ENCODE results near the gene SLC9A3.
"Not testable (repeated sequence)": the region's sequence is repeated elsewhere in the genome, so short reads cannot be mapped to it uniquely, and the experiment has no call there.

Gene SLC9A3

DNA sequence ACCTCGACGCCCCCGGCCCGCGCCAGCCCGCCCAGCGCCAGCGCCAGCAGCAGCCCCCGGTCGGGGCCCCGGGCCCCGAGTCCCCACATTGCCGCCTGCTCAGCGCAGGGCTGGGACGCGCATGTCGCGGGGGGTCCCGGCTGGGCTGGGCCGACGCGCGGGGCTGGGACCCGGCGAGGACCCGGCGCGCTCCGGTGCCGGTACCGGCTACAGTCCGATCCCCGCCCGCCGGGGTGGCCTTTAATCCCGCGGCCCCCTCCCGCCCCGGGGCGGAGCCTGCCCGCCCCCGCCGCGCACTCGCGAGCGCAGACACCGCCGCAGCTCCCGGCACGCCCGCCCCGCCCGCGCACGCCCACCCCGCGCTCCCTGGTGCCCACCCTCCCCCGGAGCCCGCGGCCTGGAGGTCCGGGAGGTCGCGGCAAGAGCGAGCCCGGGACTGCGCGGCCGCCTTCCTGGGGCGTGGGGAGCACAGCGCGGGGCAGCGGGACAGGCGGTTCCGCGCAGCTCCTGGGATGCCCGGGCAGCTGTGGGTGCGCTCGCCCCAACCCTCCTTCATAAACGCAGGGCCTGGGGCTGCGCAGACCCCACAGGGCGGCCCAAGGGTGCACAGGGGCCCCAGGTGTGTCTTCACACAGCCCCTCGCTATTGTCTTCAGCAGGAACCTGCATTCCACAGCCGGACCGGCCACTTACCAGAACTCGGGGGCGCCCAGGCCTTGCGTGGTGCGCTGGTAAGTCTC, at the start of gene SLC9A3:
Gene SLC9A3 (minus strand): TSS at position 216 of the 739 bp plus-strand sequence.
- no peak for DNase-seq (ENCODE audit: low read depth in 2 of 2)

DNA sequence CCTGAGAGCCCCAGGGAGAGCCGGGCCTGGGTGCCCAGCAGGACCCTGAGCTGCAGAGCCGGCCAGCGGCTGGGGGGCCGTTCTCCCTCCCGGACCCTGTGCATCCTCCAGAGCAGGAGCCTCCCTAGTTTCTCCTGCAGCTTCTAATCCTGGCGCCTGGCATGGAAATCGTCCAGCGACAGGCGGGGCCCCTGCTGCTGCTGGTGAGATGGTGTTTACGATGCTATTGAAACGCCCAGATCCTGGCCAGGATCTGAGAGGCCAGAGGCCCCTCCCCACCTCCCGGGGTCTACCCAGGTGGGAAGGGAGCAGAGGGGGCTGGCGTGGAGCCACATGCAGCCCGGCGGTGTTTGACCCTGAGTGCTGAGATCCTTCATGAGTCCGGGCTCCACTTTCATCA, 49.7 kb upstream of the SLC9A3 start:
- no peak for DNase-seq (ENCODE audit: low read depth in 2 of 2)

DNA sequence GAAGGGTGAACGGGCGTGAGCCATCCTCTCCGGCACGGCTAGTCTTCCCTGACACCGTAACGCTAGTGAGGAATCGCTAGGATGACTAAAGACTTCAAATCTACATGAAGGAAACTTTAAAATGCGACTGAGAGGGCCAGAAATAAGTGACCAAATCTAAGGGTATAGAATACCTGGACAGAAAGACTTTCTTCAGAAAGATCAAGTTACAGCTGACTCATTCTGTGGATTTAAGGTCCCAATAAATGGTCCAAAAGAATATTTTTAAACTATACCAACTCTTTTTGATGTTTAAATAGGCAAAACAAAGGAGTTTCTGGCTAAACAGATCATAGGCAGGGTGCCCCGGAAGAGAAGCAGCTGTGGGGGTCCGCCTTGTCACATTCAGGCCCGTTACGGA, 49.0 kb upstream of the SLC9A3 start:
- no peak for DNase-seq (ENCODE audit: low read depth in 2 of 2)

GRCh38 chr5:572398-573019, 48.3 kb upstream of the SLC9A3 start:
- no peak for DNase-seq (ENCODE audit: low read depth in 2 of 2)

DNA sequence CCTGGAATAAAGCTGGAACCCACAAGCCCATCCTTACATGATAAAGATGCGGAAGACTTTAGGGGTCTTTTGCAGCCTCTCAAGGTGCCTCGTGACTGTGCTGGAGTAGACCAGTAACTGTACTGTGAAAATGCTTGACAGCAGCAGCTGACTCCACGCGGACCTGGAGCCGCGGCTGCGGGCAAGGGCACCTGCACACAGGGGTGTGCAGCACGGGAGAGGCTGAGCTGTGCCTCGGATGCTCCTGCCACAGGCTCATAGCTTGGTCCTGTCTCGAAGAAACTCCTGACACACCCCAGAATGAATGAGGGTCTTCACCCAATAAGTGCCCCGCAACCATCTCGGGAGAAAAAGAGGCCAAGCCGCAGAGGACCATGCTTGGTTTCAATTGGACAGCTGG, 47.5 kb upstream of the SLC9A3 start:
- DNase-seq (ENCODE audit: low read depth in 2 of 2) = no peak

- no peak for DNase-seq (ENCODE audit: low read depth in 2 of 2)
These were observed 46.6 kb upstream of the SLC9A3 start for GRCh38 chr5:570886-571285.

DNA sequence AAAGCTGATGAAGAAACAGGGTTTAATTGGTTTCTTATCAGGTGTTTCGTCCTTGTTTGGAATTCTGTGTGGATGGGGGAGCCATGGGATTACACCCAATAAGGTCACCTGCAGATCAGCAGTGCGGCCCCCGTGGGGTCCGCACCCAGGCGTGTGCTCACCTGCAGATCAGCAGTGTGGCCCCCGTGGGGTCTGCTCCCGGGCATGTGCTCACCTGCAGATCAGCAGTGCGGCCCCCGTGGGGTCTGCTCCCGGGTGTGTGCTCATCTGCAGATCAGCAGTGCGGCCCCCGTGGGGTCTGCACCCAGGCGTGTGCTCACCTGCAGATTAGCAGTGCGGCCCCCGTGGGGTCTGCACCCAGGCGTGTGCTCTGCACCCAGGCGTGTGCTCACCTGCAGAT, 46.2 kb upstream of the SLC9A3 start:
- DNase-seq (ENCODE audit: low read depth in 2 of 2) = no peak

GRCh38 chr5:569868-570361, 45.7 kb upstream of the SLC9A3 start:
- DNase-seq (ENCODE audit: low read depth in 2 of 2) = no peak

DNA sequence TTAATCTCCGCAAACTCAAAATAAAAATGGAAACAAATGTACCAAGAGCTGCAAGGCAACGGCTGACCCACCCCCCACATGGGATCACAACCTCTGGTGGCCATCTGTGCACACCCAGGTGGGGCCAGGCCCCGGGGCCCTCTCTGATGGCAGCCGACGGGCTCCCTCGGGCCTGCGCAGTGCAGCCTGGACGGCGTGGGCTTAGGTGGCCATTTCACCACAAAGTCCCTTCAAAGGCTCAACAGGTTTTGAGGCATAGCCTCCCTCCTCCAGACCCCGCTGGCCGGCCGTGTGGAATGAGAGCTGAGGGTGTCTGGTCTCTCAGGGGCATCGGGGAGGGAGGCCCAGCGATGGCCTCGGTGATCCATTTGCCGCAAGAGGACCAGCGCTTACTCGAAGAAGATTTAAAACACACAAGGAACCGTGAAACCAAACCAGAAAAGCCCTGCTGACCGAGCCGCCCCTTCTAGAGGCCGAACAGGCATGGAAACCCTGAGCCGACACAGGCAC, 45.2 kb upstream of the SLC9A3 start:
- no peak for DNase-seq (ENCODE audit: low read depth in 2 of 2)

GRCh38 chr5:568809-569208, 44.6 kb upstream of the SLC9A3 start:
- DNase-seq (ENCODE audit: low read depth in 2 of 2) = no peak

DNA sequence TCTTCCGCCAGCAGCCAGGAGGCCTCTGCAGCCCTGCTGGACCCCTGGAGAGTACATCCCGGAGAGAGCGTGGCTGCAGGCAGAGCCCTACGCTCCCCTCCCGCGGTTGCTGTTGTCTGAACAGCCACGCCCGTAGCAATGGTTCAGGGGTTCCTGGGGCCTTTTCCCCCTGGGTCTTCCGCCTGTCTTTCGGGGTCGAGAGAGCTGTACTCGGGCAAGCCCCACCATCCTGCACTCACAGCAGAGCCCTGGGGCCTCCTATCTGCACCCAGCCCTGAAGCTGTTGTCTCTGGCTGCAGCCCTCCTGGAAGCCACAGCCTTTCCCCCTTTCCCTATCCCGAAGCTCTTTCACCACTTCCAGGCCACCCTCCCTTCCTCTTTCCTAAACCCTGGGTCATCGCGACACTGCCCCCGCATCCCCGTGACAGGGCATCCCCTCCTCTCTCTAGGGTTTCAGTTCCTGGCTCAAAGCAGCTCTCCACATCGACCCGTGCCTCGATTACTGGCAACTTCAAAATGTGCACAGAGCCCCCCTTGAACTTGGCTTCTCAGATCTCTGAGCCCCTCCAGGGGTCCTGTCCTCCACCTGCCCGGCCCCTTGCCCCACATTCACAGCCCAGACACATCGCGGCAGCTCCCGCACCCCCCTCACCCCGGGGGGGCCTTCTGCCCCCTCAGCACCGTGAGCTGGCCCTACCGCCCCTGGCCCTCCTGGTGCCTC, 44.0 kb upstream of the SLC9A3 start:
- no peak for DNase-seq (ENCODE audit: low read depth in 2 of 2)

- DNase-seq (ENCODE audit: low read depth in 2 of 2) = no peak
These were observed 43.4 kb upstream of the SLC9A3 start for GRCh38 chr5:567664-568060.

- DNase-seq (ENCODE audit: low read depth in 2 of 2) = no peak
These were observed 42.5 kb upstream of the SLC9A3 start for GRCh38 chr5:566636-567309.

- no peak for DNase-seq (ENCODE audit: low read depth in 2 of 2)
These were observed 41.7 kb upstream of the SLC9A3 start for GRCh38 chr5:565782-566440.

- no peak for DNase-seq (ENCODE audit: low read depth in 2 of 2)
These were observed 37.2 kb upstream of the SLC9A3 start for GRCh38 chr5:561408-561807.

DNA sequence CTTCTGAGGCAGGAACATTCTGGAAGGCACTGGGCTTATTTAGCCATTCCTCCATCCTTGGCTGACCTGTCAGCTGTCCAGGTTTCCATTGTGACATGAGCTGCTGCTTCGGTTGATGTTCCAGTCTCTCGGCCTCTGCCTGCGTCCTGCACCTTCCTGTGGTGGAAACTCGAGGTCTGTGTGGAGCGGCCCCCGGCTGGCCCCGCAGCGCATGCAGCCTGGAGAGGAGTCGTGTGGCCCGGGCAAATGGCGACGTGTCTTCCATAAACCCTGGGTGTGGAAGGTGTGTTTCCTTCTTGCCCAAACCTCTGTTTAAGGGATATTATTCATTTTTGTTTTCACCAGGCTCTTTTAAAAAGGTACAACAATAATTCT, 36.5 kb upstream of the SLC9A3 start:
- DNase-seq (ENCODE audit: low read depth in 2 of 2) = no peak

GRCh38 chr5:558871-559503, 34.7 kb upstream of the SLC9A3 start:
- DNase-seq (ENCODE audit: low read depth in 2 of 2) = no peak

DNA sequence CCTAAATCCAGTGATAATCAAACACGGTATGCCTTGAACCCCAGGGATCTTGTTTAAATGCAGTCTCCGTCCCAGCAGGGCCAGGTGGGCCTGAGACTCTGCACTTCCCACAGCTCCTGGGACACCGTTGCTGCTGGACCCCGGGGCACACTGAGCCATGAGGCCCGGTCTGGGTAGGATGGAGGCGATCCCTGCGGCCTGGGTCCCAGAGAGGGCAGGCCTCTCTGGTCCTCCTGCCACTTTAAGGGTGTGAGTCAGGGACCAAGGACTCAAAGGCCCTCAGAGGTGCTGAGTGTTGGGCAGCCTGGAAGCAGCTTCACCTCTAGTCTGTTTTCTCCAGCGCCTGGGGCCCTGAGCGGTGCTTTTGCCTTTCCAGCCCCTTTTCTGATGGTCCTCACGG, 34.1 kb upstream of the SLC9A3 start:
- no peak for DNase-seq (ENCODE audit: low read depth in 2 of 2)

DNA sequence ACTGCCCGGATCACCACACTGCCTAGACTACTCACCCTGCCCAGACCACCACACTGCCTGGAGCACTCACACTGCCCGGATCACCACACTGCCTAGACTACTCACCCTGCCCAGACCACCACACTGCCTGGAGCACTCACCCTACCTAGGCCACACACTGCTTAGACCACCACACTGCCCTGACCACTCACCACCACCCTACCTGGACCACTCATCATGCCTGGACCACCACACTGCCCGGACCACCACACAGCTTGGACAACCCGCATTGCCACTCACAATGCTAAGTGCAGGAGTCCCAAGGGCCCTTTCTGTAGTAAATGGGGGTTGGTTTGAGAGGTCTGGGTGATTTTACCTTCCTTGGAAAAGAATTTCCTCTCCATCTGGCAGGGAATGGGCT, 33.7 kb upstream of the SLC9A3 start:
- not testable (repeated sequence) for DNase-seq (ENCODE audit: low read depth in 2 of 2)

DNA sequence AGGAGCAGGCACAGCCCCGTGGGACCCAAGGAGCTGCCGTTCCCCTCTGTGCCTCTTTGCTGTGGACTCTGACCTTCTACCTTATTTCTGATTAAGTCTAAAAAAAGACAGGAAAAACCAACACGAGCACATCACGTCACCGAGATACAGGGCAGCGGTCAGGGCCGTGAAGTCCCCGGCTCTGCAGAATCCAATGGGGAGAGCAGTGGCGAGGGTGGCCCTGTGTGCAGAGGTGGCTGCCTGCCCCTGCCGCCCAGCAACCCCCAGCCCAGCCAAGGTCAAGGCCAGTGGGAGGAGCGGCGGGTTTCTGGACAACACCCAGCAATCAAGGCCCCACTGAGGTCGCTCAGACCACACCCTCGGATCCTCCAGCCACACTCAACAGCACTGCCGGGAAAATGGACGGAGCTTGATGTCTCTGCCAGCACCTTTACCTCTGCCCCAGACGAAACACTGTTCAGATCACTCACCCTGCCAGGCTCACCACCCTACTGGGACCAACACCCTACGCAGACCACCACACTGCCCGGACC, 32.7 kb upstream of the SLC9A3 start:
- no peak for DNase-seq (ENCODE audit: low read depth in 2 of 2)
